Spleen (tissue), 11 donors: ENCODE data around the gene KIZ. TPM values are rescaled to one million over a fixed set of nuclear protein-coding genes. Genes with fewer than 3 reads are reported as not detected.

Source experiments
- DNase-seq: peaks from one replicate; pipeline ENCODE4 v3.0.0-alpha.2; 2020
- H3K27ac ChIP-seq, 8 donors: fragments of 200-600 bp; sonication (generic) in 7 of 8; 1 replicate in 4 of 8; 2 replicates in 4 of 8; pipeline versions ENCODE4 v1.5.0 to v1.8.0; 2016 to 2021; ENCODE audit warnings: inconsistent platforms in 4 of 8, mild to moderate bottlenecking in 4 of 8, moderate library complexity in 1 of 8
- H3K27me3 ChIP-seq, 7 donors: fragments of 200-600 bp; sonication (generic) in 6 of 7; replicated peaks in 1 of 7; 1 replicate in 4 of 7; 2 replicates in 3 of 7; pipeline versions ENCODE4 v1.5.0 to v1.8.0; 2016 to 2021; ENCODE audit warnings: inconsistent platforms in 3 of 7, mild to moderate bottlenecking in 1 of 7
- H3K36me3 ChIP-seq, 6 donors: fragments of 200-600 bp; sonication (generic) in 5 of 6; 1 replicate in 4 of 6; 2 replicates in 2 of 6; pipeline versions ENCODE4 v1.5.0 to v1.8.0; 2016 to 2021; ENCODE audit warnings: inconsistent platforms in 2 of 6
- H3K4me1 ChIP-seq, 6 donors: fragments of 200-600 bp; sonication (generic) in 5 of 6; 1 replicate in 3 of 6; 2 replicates in 3 of 6; pipeline versions ENCODE4 v1.5.0 to v1.8.0; 2016 to 2021; ENCODE audit warnings: inconsistent platforms in 3 of 6
- H3K4me3 ChIP-seq, 8 donors: fragments of 200-600 bp; sonication (generic) in 7 of 8; 1 replicate in 4 of 8; 2 replicates in 4 of 8; pipeline versions ENCODE4 v1.5.0 to v1.8.0; 2016 to 2021; ENCODE audit warnings: inconsistent platforms in 4 of 8, mild to moderate bottlenecking in 4 of 8, moderate library complexity in 2 of 8
- H3K9me3 ChIP-seq, 8 donors: fragments of 200-600 bp; sonication (generic) in 7 of 8; 1 replicate in 4 of 8; 2 replicates in 4 of 8; pipeline versions ENCODE4 v1.5.0 to v1.8.0; 2016 to 2021; ENCODE audit warnings: inconsistent platforms in 4 of 8
- CTCF ChIP-seq, 11 experiments: fragments of 200-600 bp in 7 of 11; fragments of 450-650 bp in 4 of 11; sonication (generic) in 4 of 11; IDR thresholded peaks in 8 of 11; conservative IDR thresholded peaks in 3 of 11; 1 replicate in 7 of 11; 2 replicates in 4 of 11; pipeline versions ENCODE4 v1.4.0 to v1.8.0; 2016 to 2021; ENCODE audit warnings: antibody characterized with exemption in 11 of 11, inconsistent platforms in 4 of 11, mild to moderate bottlenecking in 1 of 11
- POLR2A ChIP-seq, 3 donors: fragments of 450-650 bp; IDR thresholded peaks; one replicate each; pipeline ENCODE4 v1.5.1; 2017; ENCODE audit warnings: antibody characterized with exemption in 3 of 3, mild to moderate bottlenecking in 1 of 3
- POLR2AphosphoS5 ChIP-seq, 3 donors: sonication (generic); formaldehyde crosslinking; IDR thresholded peaks; one replicate each; pipeline ENCODE4 v1.5.1; 2017; ENCODE audit warnings: antibody characterized with exemption in 3 of 3
- WGBS, 5 donors: extraction: QIAGEN DNeasy Blood & Tissue Kit in 3 of 5; methylation state at CpG; one replicate each; pipeline versions ENCODE4 v1.1.5 to v1.1.7; 2013 to 2018; 5-methylcytosine and 5-hydroxymethylcytosine counted together
- intact Hi-C: fragments of 100-400 bp; cut with DNase I; formaldehyde crosslinking; loops from one replicate; pipeline ENCODE4 v1.15.0; 2023; ENCODE audit warnings: low total_unique reads
- polyA plus RNA-seq, 3 donors: library from polyadenylated mRNA; stranded (reverse); fragments of 200-250 nt; gene quantifications; one replicate each; pipeline ENCODE4 v1.2.1, GENCODE V29; 2013
- total RNA-seq, 7 donors: library from RNA; depleted of rRNA in 3 of 7; stranded (reverse); fragments of >200 nt in 3 of 7; fragmentation: NEBNext Ultra II Directional in 4 of 7; extraction: Animal tissue kit (Norgen Biotek cat#: 25700) in 4 of 7; gene quantifications; one replicate each; pipeline versions ENCODE4 v1.1.0 to v1.2.1, GENCODE V29; 2016 to 2021
- donor health status: healthy with polysubstance abuse.
- donor health status: DM: no; HTN: no; CAD: no; lungs with moderate emphysema.
- donor health status: DM: no; HTN: no; CAD: no.
- donor health status: Bipolar disorder and iron deficiency.
- donor health status: healthy.
- donor health status: DM: no; HTN: no; CAD: no.
- donor health status: DM: yes; HTN: yes; CAD: no.

KIZ gene
- total and polyA plus RNA-seq, 10 donors: 9.5 to 57.9 (median 20.2) TPM

GRCh38 chr20:21213691-21214090, 87.8 kb downstream of the KIZ start:
- Histone ChIP-seq H3K36me3 (peaks cover 0 to 67% (median 5%) of the 10 kb centered on the region in 6 donors), H3K4me1 (no peaks in the 10 kb centered on the region), H3K27me3 (no peaks in the 10 kb centered on the region), H3K27ac (no peak overlapping the region), H3K9me3 (no peaks in the 10 kb centered on the region), H3K4me3 (no peak overlapping the region)
- intact Hi-C loops: no loop called here
- WGBS, 5 donors: 70 to 85% (median 75%) methylated on average over 2 of the region's 2 CpGs
- no peak for DNase-seq
- TF ChIP-seq POLR2AphosphoS5 (IDR thresholded peaks at IDR 0.05): no peak
- no peak for TF ChIP-seq POLR2A (IDR thresholded peaks at IDR 0.05)

- intact Hi-C loops: no loop called here
- H3K4me3 ChIP-seq: no peak overlapping the region
- DNase-seq: no peak
- H3K27me3 ChIP-seq: no peaks in the 10 kb centered on the region
- TF ChIP-seq POLR2A (IDR thresholded peaks at IDR 0.05): no peak
- TF ChIP-seq CTCF (IDR thresholded peaks at IDR 0.05 in 8 of 11, conservative IDR thresholded peaks at IDR 0.05 in 3 of 11): no peak
- TF ChIP-seq POLR2AphosphoS5 (IDR thresholded peaks at IDR 0.05): no peak
- H3K27ac ChIP-seq: no peak overlapping the region
- H3K4me1 ChIP-seq: no peaks in the 10 kb centered on the region
- peaks cover 0 to 63% (median 5%) of the 10 kb centered on the region in 6 donors for H3K36me3 ChIP-seq
- 89 to 100% (median 94%) methylated on average over 1 of the region's 1 CpG for WGBS, 5 donors
- H3K9me3 ChIP-seq: no peaks in the 10 kb centered on the region
Measured at GRCh38 chr20:21214431-21214830, 88.5 kb downstream of the KIZ start.

GRCh38 chr20:21219686-21220085, 93.8 kb downstream of the KIZ start:
- intact Hi-C loops: no loop called here
- TF ChIP-seq POLR2A (IDR thresholded peaks at IDR 0.05) (no peak), POLR2AphosphoS5 (IDR thresholded peaks at IDR 0.05) (no peak), CTCF (IDR thresholded peaks at IDR 0.05 in 8 of 11, conservative IDR thresholded peaks at IDR 0.05 in 3 of 11) (no peak)
- Histone ChIP-seq H3K36me3 (peaks cover 0 to 47% (median under 1%) of the 10 kb centered on the region in 6 donors), H3K4me3 (no peak overlapping the region), H3K27me3 (no peaks in the 10 kb centered on the region), H3K4me1 (no peaks in the 10 kb centered on the region), H3K27ac (no peak overlapping the region), H3K9me3 (no peaks in the 10 kb centered on the region)
- 81 to 91% (median 85%) methylated on average over 3 of the region's 3 CpGs for WGBS, 5 donors
- no peak for DNase-seq

GRCh38 chr20:21224217-21224616, 98.3 kb downstream of the KIZ start:
- peaks cover 0 to 39% (median 6%) of the 10 kb centered on the region in 6 donors for H3K36me3 ChIP-seq
- WGBS, 5 donors: 92 to 94% (median 93%) methylated on average over 4 of the region's 4 CpGs
- no peak for TF ChIP-seq CTCF (IDR thresholded peaks at IDR 0.05 in 8 of 11, conservative IDR thresholded peaks at IDR 0.05 in 3 of 11)
- no peak for TF ChIP-seq POLR2A (IDR thresholded peaks at IDR 0.05)
- no peak for TF ChIP-seq POLR2AphosphoS5 (IDR thresholded peaks at IDR 0.05)
- H3K4me3 ChIP-seq: no peak overlapping the region
- H3K27me3 ChIP-seq: no peaks in the 10 kb centered on the region
- intact Hi-C loops: no loop called here
- no peak for DNase-seq
- no peaks in the 10 kb centered on the region for H3K9me3 ChIP-seq
- no peak overlapping the region for H3K27ac ChIP-seq
- H3K4me1 ChIP-seq: no peaks in the 10 kb centered on the region
